ENCODE data around the gene ROBO2.

Gene ROBO2

DNA sequence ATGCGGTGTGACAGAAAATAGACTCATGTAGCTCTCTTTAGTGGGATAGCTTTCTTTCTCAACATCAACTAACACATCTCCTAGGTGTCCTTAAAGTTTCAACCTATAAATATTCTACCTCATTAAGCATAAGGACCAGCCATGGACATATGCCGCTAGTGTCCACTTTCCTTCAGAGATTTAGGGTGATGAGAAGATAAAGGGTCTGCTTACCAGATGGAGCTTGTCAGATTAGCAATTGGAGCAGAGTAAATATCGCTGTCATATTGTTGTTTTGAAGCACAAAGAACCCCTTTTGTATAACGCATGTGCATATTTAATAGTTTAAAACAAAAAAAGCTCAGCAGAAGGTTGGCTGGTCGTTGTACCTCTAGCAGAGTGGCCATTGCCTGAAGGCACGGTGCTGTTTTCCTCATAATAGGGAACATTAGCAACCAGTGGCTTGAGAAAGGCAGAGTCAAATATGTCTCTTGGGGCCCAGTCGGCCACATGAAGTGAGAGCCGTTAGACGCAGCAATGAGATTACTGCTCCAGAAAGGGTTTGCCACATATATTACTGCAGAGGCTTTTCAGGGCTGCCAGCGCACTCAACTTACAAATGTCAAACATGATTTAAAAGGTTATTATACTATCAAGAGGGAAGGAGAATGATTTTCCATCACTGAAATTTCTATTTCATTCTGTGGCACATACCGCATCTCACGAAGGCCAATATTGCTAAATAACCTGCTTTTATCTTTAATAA is 264.2 kb downstream of the ROBO2 start:
- H3K27me3 ChIP-seq (replicated peaks in 2 of 5; ENCODE audit: control insufficient read depth in 4 of 5, insufficient read depth in 5 of 5, low read length in 4 of 5), result no peaks in the 10 kb centered on the region
- H3K27ac ChIP-seq (ENCODE audit: insufficient read depth in 1 of 2, low read depth in 1 of 2, low read length in 2 of 2, poor library complexity in 1 of 2, severe bottlenecking in 2 of 2), result no peak overlapping the region
- no peak overlapping the region for H3K4me3 ChIP-seq (ENCODE audit: control insufficient read depth in 1 of 7, extremely low read depth in 1 of 7, insufficient read depth in 4 of 7, low read depth in 2 of 7, low read length in 6 of 7)
- no peaks in the 10 kb centered on the region for H3K4me1 ChIP-seq (ENCODE audit: control extremely low read depth in 1 of 4, control insufficient read depth in 4 of 4, insufficient read depth in 4 of 4, low read length in 3 of 4)
- ChIA-PET POLR2A (no interaction called here), CTCF (no interaction called here)
- DNase-seq, result no peak
- H3K9me3 ChIP-seq (ENCODE audit: control extremely low read depth in 1 of 5, control insufficient read depth in 4 of 5, insufficient read depth in 2 of 5, low read depth in 1 of 5, low read length in 4 of 5), result no peaks in the 10 kb centered on the region
- WGBS (ENCODE audit: insufficient coverage), result 100% methylated on average over 3 of the region's 12 CpGs
- H3K36me3 ChIP-seq (ENCODE audit: control insufficient read depth in 4 of 4, insufficient read depth in 4 of 4, low read length in 3 of 4), result no peaks in the 10 kb centered on the region

DNA sequence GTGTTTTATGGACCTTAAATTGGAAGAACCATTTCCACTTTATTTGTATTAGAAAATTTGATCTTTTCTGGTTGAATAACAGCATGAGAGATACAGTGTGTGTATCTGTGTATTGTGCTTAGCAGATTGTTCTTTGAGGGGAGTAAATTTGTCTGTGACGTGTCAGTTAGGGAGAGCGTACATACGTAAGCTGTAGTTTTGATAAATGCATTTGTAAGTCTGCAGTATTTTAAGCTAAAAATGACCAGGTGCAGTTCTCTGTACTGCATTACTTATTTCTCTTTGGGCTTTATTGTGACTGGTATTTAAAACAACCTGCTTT is 264.8 kb downstream of the ROBO2 start:
- ChIA-PET CTCF (no interaction called here), POLR2A (no interaction called here)
- Histone ChIP-seq H3K4me1 (ENCODE audit: control extremely low read depth in 1 of 4, control insufficient read depth in 4 of 4, insufficient read depth in 4 of 4, low read length in 3 of 4) (no peaks in the 10 kb centered on the region), H3K27ac (ENCODE audit: insufficient read depth in 1 of 2, low read depth in 1 of 2, low read length in 2 of 2, poor library complexity in 1 of 2, severe bottlenecking in 2 of 2) (no peak overlapping the region), H3K27me3 (replicated peaks in 2 of 5; ENCODE audit: control insufficient read depth in 4 of 5, insufficient read depth in 5 of 5, low read length in 4 of 5) (no peaks in the 10 kb centered on the region), H3K4me3 (ENCODE audit: control insufficient read depth in 1 of 7, extremely low read depth in 1 of 7, insufficient read depth in 4 of 7, low read depth in 2 of 7, low read length in 6 of 7) (no peak overlapping the region), H3K9me3 (ENCODE audit: control extremely low read depth in 1 of 5, control insufficient read depth in 4 of 5, insufficient read depth in 2 of 5, low read depth in 1 of 5, low read length in 4 of 5) (no peaks in the 10 kb centered on the region), H3K36me3 (ENCODE audit: control insufficient read depth in 4 of 4, insufficient read depth in 4 of 4, low read length in 3 of 4) (no peaks in the 10 kb centered on the region)
- DNase-seq, result no peak
- no CpG with 5 or more reads among the region's 3 CpGs for WGBS (ENCODE audit: insufficient coverage)

DNA sequence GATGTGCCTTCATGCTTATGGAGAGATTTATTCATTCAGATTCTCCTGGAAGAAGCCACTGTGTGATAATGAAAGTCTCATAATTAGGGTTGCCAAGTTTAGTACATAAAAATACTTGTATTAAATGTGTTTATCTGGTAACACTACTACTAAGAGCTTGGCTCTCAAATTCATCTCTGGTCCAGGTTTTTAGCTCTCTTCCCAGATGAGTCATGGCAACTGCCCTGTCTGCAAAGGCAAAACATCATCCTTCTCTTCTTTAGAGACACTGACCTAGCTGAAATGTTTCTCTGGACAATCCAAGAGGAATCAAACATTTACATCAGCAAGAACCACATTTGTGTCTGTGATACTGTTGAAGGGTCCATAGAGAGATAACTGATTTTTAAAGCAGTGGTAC is 269.6 kb downstream of the ROBO2 start:
- Histone ChIP-seq H3K27me3 (replicated peaks in 2 of 5; ENCODE audit: control insufficient read depth in 4 of 5, insufficient read depth in 5 of 5, low read length in 4 of 5) (no peaks in the 10 kb centered on the region), H3K9me3 (ENCODE audit: control extremely low read depth in 1 of 5, control insufficient read depth in 4 of 5, insufficient read depth in 2 of 5, low read depth in 1 of 5, low read length in 4 of 5) (no peaks in the 10 kb centered on the region), H3K4me1 (ENCODE audit: control extremely low read depth in 1 of 4, control insufficient read depth in 4 of 4, insufficient read depth in 4 of 4, low read length in 3 of 4) (no peaks in the 10 kb centered on the region), H3K36me3 (ENCODE audit: control insufficient read depth in 4 of 4, insufficient read depth in 4 of 4, low read length in 3 of 4) (no peaks in the 10 kb centered on the region), H3K4me3 (ENCODE audit: control insufficient read depth in 1 of 7, extremely low read depth in 1 of 7, insufficient read depth in 4 of 7, low read depth in 2 of 7, low read length in 6 of 7) (no peak overlapping the region), H3K27ac (ENCODE audit: insufficient read depth in 1 of 2, low read depth in 1 of 2, low read length in 2 of 2, poor library complexity in 1 of 2, severe bottlenecking in 2 of 2) (no peak overlapping the region)
- CTCF ChIA-PET, result no interaction called here
- DNase-seq, result no peak
- POLR2A ChIA-PET, result no interaction called here

DNA sequence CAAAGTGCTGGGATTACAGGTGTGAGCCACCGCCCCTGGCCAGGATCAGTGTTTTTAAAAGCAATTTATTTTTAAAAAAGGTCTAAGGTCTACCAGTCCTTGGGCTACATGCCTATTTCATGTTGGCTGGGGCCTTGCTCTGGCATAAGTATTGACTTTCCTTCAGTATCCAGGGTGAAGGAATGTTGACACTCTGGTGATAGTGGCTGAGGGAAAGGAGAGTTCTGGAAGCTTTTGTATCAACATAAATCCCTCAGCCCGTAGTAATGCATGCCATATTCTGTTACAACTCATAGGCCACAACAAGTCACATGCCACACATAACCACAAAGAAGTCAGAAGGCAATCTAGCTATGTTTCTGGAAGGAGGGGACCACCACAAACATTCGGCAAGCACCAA is 273.9 kb downstream of the ROBO2 start:
- WGBS (ENCODE audit: insufficient coverage), result 100% methylated on average over 2 of the region's 3 CpGs
- Histone ChIP-seq H3K27ac (ENCODE audit: insufficient read depth in 1 of 2, low read depth in 1 of 2, low read length in 2 of 2, poor library complexity in 1 of 2, severe bottlenecking in 2 of 2) (no peak overlapping the region), H3K4me1 (ENCODE audit: control extremely low read depth in 1 of 4, control insufficient read depth in 4 of 4, insufficient read depth in 4 of 4, low read length in 3 of 4) (no peaks in the 10 kb centered on the region), H3K27me3 (replicated peaks in 2 of 5; ENCODE audit: control insufficient read depth in 4 of 5, insufficient read depth in 5 of 5, low read length in 4 of 5) (no peaks in the 10 kb centered on the region), H3K36me3 (ENCODE audit: control insufficient read depth in 4 of 4, insufficient read depth in 4 of 4, low read length in 3 of 4) (no peaks in the 10 kb centered on the region), H3K4me3 (ENCODE audit: control insufficient read depth in 1 of 7, extremely low read depth in 1 of 7, insufficient read depth in 4 of 7, low read depth in 2 of 7, low read length in 6 of 7) (no peak overlapping the region), H3K9me3 (ENCODE audit: control extremely low read depth in 1 of 5, control insufficient read depth in 4 of 5, insufficient read depth in 2 of 5, low read depth in 1 of 5, low read length in 4 of 5) (no peaks in the 10 kb centered on the region)
- ChIA-PET CTCF (no interaction called here), POLR2A (no interaction called here)
- no peak for DNase-seq

DNA sequence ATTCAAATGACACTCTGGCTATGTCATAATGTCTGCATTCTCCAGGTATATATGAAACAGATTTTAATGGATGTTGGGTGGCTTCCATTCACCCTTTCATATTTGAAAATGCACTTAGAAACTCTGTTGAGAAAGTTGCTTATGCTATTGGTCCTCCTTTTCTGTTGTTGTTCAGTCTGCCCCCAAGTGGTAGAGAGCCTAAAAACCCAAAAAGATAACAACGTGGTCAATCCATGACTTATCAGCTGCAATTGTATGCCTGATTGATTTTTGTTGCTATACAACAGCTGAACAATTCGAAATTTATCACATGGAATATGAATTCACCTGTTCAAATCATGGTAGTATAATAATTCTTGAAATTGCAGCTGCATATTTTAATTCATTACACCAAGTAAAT is 279.8 kb downstream of the ROBO2 start:
- 0% methylated on average over 1 of the region's 2 CpGs for WGBS (ENCODE audit: insufficient coverage)
- peak; percentile 5 to 11 (median 6) for DNase-seq

DNA sequence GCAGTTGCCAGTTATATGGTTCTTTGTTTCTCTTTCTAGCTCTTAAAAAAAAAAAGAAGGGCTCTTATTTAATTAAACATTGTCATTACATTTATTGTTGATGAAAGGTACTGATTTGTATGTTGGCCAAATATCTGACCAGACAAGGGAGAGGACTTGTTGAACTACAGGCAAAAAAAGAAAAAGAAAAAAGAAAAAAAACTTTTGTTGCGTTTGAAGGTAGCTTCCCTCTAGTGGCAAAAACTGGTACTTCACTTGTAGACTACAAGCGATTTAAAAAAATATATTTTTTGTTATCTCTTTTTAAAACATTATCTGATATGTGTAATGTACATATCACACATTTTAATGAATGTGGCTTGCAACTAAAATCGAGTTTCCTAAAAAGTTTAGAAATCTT is 280.6 kb downstream of the ROBO2 start:
- 0% methylated on average over 1 of the region's 3 CpGs for WGBS (ENCODE audit: insufficient coverage)
- peak; percentile 14 to 69 (median 64) for DNase-seq
- no peak overlapping the region for H3K27ac ChIP-seq (ENCODE audit: insufficient read depth in 1 of 2, low read depth in 1 of 2, low read length in 2 of 2, poor library complexity in 1 of 2, severe bottlenecking in 2 of 2)
- POLR2A ChIA-PET, result no interaction called here
- no peaks in the 10 kb centered on the region for H3K27me3 ChIP-seq (replicated peaks in 2 of 5; ENCODE audit: control insufficient read depth in 4 of 5, insufficient read depth in 5 of 5, low read length in 4 of 5)
- H3K4me1 ChIP-seq (ENCODE audit: control extremely low read depth in 1 of 4, control insufficient read depth in 4 of 4, insufficient read depth in 4 of 4, low read length in 3 of 4), result no peaks in the 10 kb centered on the region
- no peaks in the 10 kb centered on the region for H3K36me3 ChIP-seq (ENCODE audit: control insufficient read depth in 4 of 4, insufficient read depth in 4 of 4, low read length in 3 of 4)
- CTCF ChIA-PET, result interaction anchor here (1.6 to 2.8 kb wide), 2 partner anchors 14 to 288 kb away, joined by 3 to 8 read pairs; no protein-coding TSS in a partner anchor
- no peaks in the 10 kb centered on the region for H3K9me3 ChIP-seq (ENCODE audit: control extremely low read depth in 1 of 5, control insufficient read depth in 4 of 5, insufficient read depth in 2 of 5, low read depth in 1 of 5, low read length in 4 of 5)
- peak overlapping the region in 4 of 7 experiments; percentile 12 to 58 (median 36) for H3K4me3 ChIP-seq (ENCODE audit: control insufficient read depth in 1 of 7, extremely low read depth in 1 of 7, insufficient read depth in 4 of 7, low read depth in 2 of 7, low read length in 6 of 7)

More for the DNA sequence above, 279.8 kb downstream of the ROBO2 start:
- ChIA-PET POLR2A (no interaction called here), CTCF (interaction anchor here (1.6 to 2.8 kb wide), 2 partner anchors 14 to 287 kb away, joined by 3 to 8 read pairs; no protein-coding TSS in a partner anchor)
- H3K9me3 ChIP-seq (ENCODE audit: control extremely low read depth in 1 of 5, control insufficient read depth in 4 of 5, insufficient read depth in 2 of 5, low read depth in 1 of 5, low read length in 4 of 5), result no peaks in the 10 kb centered on the region
- no peaks in the 10 kb centered on the region for H3K27me3 ChIP-seq (replicated peaks in 2 of 5; ENCODE audit: control insufficient read depth in 4 of 5, insufficient read depth in 5 of 5, low read length in 4 of 5)
- H3K27ac ChIP-seq (ENCODE audit: insufficient read depth in 1 of 2, low read depth in 1 of 2, low read length in 2 of 2, poor library complexity in 1 of 2, severe bottlenecking in 2 of 2), result no peak overlapping the region
- no peaks in the 10 kb centered on the region for H3K36me3 ChIP-seq (ENCODE audit: control insufficient read depth in 4 of 4, insufficient read depth in 4 of 4, low read length in 3 of 4)
- no peaks in the 10 kb centered on the region for H3K4me1 ChIP-seq (ENCODE audit: control extremely low read depth in 1 of 4, control insufficient read depth in 4 of 4, insufficient read depth in 4 of 4, low read length in 3 of 4)
- H3K4me3 ChIP-seq (ENCODE audit: control insufficient read depth in 1 of 7, extremely low read depth in 1 of 7, insufficient read depth in 4 of 7, low read depth in 2 of 7, low read length in 6 of 7), result no peak overlapping the region

DNA sequence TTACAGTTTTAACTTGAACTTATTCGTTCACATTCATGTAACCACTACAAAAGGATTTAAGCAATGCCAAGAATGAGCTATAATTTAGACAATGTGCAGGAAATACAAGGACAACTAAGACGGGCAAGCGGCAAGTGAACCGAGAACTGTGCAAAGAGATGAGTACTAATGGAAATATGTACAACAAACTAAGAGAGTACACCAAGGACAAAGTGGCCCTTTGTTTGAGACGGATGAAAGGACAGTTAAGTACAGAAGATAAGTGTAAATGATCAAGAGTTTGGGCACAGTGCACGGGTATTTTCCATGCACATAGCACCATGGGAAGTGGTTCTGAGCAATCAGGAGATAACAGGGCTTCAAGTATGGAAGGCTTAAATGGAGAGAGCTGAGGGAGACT is 281.7 kb downstream of the ROBO2 start:
- Histone ChIP-seq H3K4me1 (ENCODE audit: control extremely low read depth in 1 of 4, control insufficient read depth in 4 of 4, insufficient read depth in 4 of 4, low read length in 3 of 4) (no peaks in the 10 kb centered on the region), H3K9me3 (ENCODE audit: control extremely low read depth in 1 of 5, control insufficient read depth in 4 of 5, insufficient read depth in 2 of 5, low read depth in 1 of 5, low read length in 4 of 5) (no peaks in the 10 kb centered on the region), H3K4me3 (ENCODE audit: control insufficient read depth in 1 of 7, extremely low read depth in 1 of 7, insufficient read depth in 4 of 7, low read depth in 2 of 7, low read length in 6 of 7) (no peak overlapping the region), H3K27me3 (replicated peaks in 2 of 5; ENCODE audit: control insufficient read depth in 4 of 5, insufficient read depth in 5 of 5, low read length in 4 of 5) (no peaks in the 10 kb centered on the region), H3K36me3 (ENCODE audit: control insufficient read depth in 4 of 4, insufficient read depth in 4 of 4, low read length in 3 of 4) (no peaks in the 10 kb centered on the region), H3K27ac (ENCODE audit: insufficient read depth in 1 of 2, low read depth in 1 of 2, low read length in 2 of 2, poor library complexity in 1 of 2, severe bottlenecking in 2 of 2) (no peak overlapping the region)
- WGBS (ENCODE audit: insufficient coverage), result 92% methylated on average over 4 of the region's 6 CpGs
- no peak for DNase-seq
- CTCF ChIA-PET, result interaction anchor here (2.8 kb wide), 1 partner anchor 12 kb away, joined by 8 read pairs; no protein-coding TSS in a partner anchor
- POLR2A ChIA-PET, result no interaction called here

Measured in common myeloid progenitor, CD34-positive (primary cell).